Astrocyte (in vitro differentiated cells and primary cell): ENCODE results near the gene DNAAF5. TPM values are rescaled to one million over a fixed set of nuclear protein-coding genes. Genes with fewer than 3 reads are reported as not detected.

ENCODE experiments used
- DNase-seq: peaks from one replicate; pipeline ENCODE4 v3.0.0-alpha.2; 2010; ENCODE audit warnings: low read depth
- FAIRE-seq: peaks from 2 replicates; lab custom pipeline; 2011; peaks lifted over from hg19 to GRCh38; lab: Jason Lieb, UNC
- H2AFZ ChIP-seq: 2 replicates; pipeline ENCODE4 v1.6.0; 2012; ENCODE audit warnings: low read depth, low read length, inconsistent platforms
- H3K27ac ChIP-seq: 2 replicates; pipeline ENCODE4 v1.5.1; 2011; ENCODE audit warnings: low read depth, low read length, inconsistent platforms
- H3K27me3 ChIP-seq: 2 replicates; pipeline ENCODE4 v1.6.0; 2011; ENCODE audit warnings: low read length, inconsistent platforms; ENCODE audit not compliant: insufficient read depth
- H3K36me3 ChIP-seq: 2 replicates; pipeline ENCODE4 v1.5.1; 2011; ENCODE audit warnings: low read length, inconsistent platforms; ENCODE audit not compliant: insufficient read depth
- H3K4me1 ChIP-seq: 2 replicates; pipeline ENCODE4 v1.5.1; 2011; ENCODE audit warnings: low read length, inconsistent platforms; ENCODE audit not compliant: insufficient read depth
- H3K4me2 ChIP-seq: 2 replicates; pipeline ENCODE4 v1.6.0; 2012; ENCODE audit warnings: low read length, inconsistent platforms
- H3K4me3 ChIP-seq: 2 replicates; pipeline ENCODE4 v1.5.1; 2011; ENCODE audit warnings: low read depth, mild to moderate bottlenecking, low read length, inconsistent platforms; ENCODE audit not compliant: insufficient read depth
- H3K79me2 ChIP-seq: 2 replicates; pipeline ENCODE4 v1.6.0; 2012; ENCODE audit warnings: mild to moderate bottlenecking, low read length, inconsistent platforms; ENCODE audit not compliant: insufficient read depth
- H3K9ac ChIP-seq: 2 replicates; pipeline ENCODE4 v1.6.0; 2012; ENCODE audit warnings: mild to moderate bottlenecking, low read length, inconsistent platforms
- H3K9me3 ChIP-seq: 2 replicates; pipeline ENCODE4 v1.5.1; 2012; ENCODE audit warnings: low read depth, mild to moderate bottlenecking, low read length, inconsistent platforms; ENCODE audit not compliant: insufficient read depth
- H4K20me1 ChIP-seq: 2 replicates; pipeline ENCODE4 v1.6.0; 2012; ENCODE audit warnings: low read length, inconsistent platforms; ENCODE audit not compliant: insufficient read depth
- H3K27ac Mint-ChIP-seq: one replicate; pipeline ENCODE4 v1.8.0; 2021; ENCODE audit warnings: mild to moderate bottlenecking, mixed read lengths; ENCODE audit not compliant: unreplicated experiment
- H3K27me3 Mint-ChIP-seq: one replicate; pipeline ENCODE4 v1.8.0; 2021; ENCODE audit warnings: low read depth, mixed read lengths; ENCODE audit not compliant: unreplicated experiment
- H3K36me3 Mint-ChIP-seq: one replicate; pipeline ENCODE4 v1.8.0; 2021; ENCODE audit warnings: low read depth, mixed read lengths; ENCODE audit not compliant: unreplicated experiment
- H3K4me1 Mint-ChIP-seq: one replicate; pipeline ENCODE4 v1.8.0; 2021; ENCODE audit warnings: low read depth, mixed read lengths; ENCODE audit not compliant: unreplicated experiment
- H3K4me3 Mint-ChIP-seq: one replicate; pipeline ENCODE4 v1.8.0; 2021; ENCODE audit warnings: mild to moderate bottlenecking, moderate library complexity, mixed read lengths; ENCODE audit not compliant: unreplicated experiment
- H3K9me3 Mint-ChIP-seq: one replicate; pipeline ENCODE4 v1.8.0; 2021; ENCODE audit warnings: mild to moderate bottlenecking, mixed read lengths; ENCODE audit not compliant: unreplicated experiment
- EZH2 ChIP-seq: IDR thresholded peaks from 2 replicates; pipeline ENCODE4 v1.6.1; 2012; ENCODE audit warnings: mild to moderate bottlenecking, low read length, inconsistent platforms; ENCODE audit not compliant: insufficient read depth
- total RNA-seq: library from RNA; stranded (reverse); gene quantifications from 2 replicates; pipeline ENCODE4 v1.2.1, GENCODE V29; 2021
- TF ChIP-seq, protein P1 (sequence below): IDR thresholded peaks from 2 replicates; pipeline ENCODE4 v1.5.1; 2011; ENCODE audit warnings: low read depth, mild to moderate bottlenecking, inconsistent platforms, low read length, moderate library complexity; ENCODE audit not compliant: insufficient read depth

Gene DNAAF5
- total RNA-seq, 1 donor from 2014 or later: 24.5 TPM

DNA sequence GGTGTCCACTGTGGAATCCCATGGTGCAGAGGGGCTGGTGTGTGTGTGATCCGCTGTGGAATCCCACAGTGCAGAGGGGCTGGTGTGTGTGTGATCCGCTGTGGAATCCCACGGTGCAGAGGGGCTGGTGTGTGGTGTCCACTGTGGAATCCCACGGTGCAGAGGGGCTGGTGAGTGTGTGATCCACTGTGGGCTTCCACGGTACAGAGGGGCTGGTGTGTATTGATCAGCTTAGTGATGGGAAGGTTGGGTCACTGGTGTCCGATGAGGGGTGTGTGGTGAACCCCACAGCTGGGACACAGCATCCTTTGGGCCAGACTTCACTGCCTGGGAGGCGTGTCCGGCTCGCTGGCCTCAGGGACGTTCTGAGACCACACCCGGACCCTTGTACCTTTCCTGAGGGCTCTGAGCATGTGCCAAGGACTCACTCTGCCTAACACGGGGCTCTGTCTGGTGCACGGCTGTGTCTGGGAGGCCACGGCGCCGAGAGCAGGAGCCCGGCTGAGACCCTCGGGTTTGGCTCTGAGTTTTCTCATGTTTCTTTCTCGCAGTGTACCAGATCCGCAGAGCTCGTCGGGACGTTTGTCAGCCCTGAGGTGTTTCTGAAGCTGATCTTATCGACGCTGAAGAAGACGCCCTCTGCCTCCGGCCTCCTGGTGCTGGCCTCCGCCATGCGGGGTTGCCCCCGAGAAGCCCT lies 29.9 kb downstream of the DNAAF5 start:
- H3K9me3 ChIP-seq: no peaks in the 10 kb centered on the region
- TF ChIP-seq, protein P1, sequence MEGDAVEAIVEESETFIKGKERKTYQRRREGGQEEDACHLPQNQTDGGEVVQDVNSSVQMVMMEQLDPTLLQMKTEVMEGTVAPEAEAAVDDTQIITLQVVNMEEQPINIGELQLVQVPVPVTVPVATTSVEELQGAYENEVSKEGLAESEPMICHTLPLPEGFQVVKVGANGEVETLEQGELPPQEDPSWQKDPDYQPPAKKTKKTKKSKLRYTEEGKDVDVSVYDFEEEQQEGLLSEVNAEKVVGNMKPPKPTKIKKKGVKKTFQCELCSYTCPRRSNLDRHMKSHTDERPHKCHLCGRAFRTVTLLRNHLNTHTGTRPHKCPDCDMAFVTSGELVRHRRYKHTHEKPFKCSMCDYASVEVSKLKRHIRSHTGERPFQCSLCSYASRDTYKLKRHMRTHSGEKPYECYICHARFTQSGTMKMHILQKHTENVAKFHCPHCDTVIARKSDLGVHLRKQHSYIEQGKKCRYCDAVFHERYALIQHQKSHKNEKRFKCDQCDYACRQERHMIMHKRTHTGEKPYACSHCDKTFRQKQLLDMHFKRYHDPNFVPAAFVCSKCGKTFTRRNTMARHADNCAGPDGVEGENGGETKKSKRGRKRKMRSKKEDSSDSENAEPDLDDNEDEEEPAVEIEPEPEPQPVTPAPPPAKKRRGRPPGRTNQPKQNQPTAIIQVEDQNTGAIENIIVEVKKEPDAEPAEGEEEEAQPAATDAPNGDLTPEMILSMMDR: no peak
- no peak for TF ChIP-seq EZH2
- Mint-ChIP-seq H3K27me3 (no peaks in the 10 kb centered on the region), H3K4me3 (no peak overlapping the region), H3K27ac (no peak overlapping the region), H3K36me3 (peaks cover 34% of the 10 kb centered on the region), H3K4me1 (no peaks in the 10 kb centered on the region), H3K9me3 (no peaks in the 10 kb centered on the region)
- no peaks in the 10 kb centered on the region for H4K20me1 ChIP-seq
- no peak overlapping the region for H3K27ac ChIP-seq
- H2AFZ ChIP-seq: no peak overlapping the region
- H3K4me3 ChIP-seq: no peak overlapping the region
- no peak overlapping the region for H3K4me2 ChIP-seq
- no peak for FAIRE-seq
- DNase-seq: no peak
- H3K36me3 ChIP-seq: peaks cover 15% of the 10 kb centered on the region
- no peaks in the 10 kb centered on the region for H3K4me1 ChIP-seq
- H3K9ac ChIP-seq: no peak overlapping the region
- no peaks in the 10 kb centered on the region for H3K79me2 ChIP-seq
- H3K27me3 ChIP-seq: no peaks in the 10 kb centered on the region

DNA sequence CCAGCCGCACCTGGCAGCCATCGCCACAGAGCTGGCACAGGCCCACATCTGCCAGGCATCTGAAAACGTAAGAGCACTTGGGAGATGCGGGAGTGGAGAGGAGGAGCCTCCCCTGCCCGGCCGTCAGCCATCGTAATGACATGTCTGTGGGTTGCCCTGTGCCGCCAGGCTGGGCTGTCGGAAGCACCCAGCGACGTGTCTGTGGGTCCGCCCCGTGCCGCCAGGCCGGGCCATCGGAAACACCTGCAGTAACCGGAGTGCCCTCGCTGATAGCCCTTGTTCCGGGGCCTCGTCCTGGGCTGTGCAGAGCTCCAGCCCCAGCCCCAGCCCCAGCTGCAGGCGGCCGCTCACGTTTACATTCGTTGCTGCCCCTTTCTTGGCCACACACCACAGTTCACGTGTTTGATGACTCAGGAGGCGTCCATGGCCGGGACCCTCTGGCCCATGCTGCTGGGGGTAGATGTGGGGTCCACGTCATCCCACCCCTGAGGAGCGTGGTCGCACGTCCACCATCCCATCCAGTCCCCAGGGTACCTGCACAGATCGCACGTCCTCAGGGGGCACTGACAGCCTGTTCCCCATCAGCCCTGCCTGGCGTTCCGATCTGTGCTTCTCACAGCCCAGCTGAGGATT lies 30.5 kb downstream of the DNAAF5 start:
- Mint-ChIP-seq H3K27ac (no peak overlapping the region), H3K36me3 (peaks cover 33% of the 10 kb centered on the region), H3K4me1 (no peaks in the 10 kb centered on the region), H3K27me3 (no peaks in the 10 kb centered on the region), H3K9me3 (no peaks in the 10 kb centered on the region), H3K4me3 (no peak overlapping the region)
- Histone ChIP-seq H3K9ac (no peak overlapping the region), H2AFZ (no peak overlapping the region), H3K36me3 (peaks cover 15% of the 10 kb centered on the region), H3K27ac (no peak overlapping the region), H3K9me3 (no peaks in the 10 kb centered on the region), H3K4me2 (no peak overlapping the region), H3K79me2 (no peaks in the 10 kb centered on the region), H3K27me3 (no peaks in the 10 kb centered on the region), H4K20me1 (no peaks in the 10 kb centered on the region), H3K4me3 (no peak overlapping the region), H3K4me1 (no peaks in the 10 kb centered on the region)
- no peak for TF ChIP-seq EZH2
- TF ChIP-seq, protein P1: no peak
- no peak for FAIRE-seq
- DNase-seq: no peak

DNA sequence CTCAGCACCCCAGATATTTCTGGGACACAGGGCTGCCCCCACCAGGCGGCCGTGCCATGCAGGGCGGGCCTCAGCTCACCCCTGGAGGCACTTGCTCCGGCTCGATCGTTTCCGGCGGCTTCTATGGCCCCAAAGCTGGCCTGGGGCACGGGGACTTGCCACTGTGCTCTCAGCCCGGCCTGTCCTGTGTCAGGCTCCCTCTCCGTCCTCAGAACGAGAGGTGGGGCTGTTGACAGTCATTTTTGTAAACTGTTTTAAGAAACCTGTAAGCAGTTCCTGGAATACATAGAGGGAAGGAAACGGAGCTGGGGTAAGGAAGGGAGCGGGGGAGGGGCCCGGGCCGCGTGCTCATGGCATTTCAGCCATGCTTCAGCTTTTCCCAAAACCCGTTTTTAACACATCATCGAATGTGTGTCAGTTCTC lies 31.3 kb downstream of the DNAAF5 start:
- no peaks in the 10 kb centered on the region for H3K79me2 ChIP-seq
- no peak overlapping the region for H3K27ac ChIP-seq
- H3K9me3 Mint-ChIP-seq: no peaks in the 10 kb centered on the region
- no peak overlapping the region for H3K4me3 ChIP-seq
- H3K9me3 ChIP-seq: no peaks in the 10 kb centered on the region
- H3K4me2 ChIP-seq: no peak overlapping the region
- no peak overlapping the region for H3K27ac Mint-ChIP-seq
- H3K9ac ChIP-seq: no peak overlapping the region
- no peak overlapping the region for H2AFZ ChIP-seq
- no peak for TF ChIP-seq EZH2
- TF ChIP-seq, protein P1: no peak
- H3K4me3 Mint-ChIP-seq: no peak overlapping the region
- H3K4me1 ChIP-seq: no peaks in the 10 kb centered on the region
- H4K20me1 ChIP-seq: no peaks in the 10 kb centered on the region
- H3K4me1 Mint-ChIP-seq: no peaks in the 10 kb centered on the region
- FAIRE-seq (no peak), DNase-seq (no peak)
- H3K27me3 Mint-ChIP-seq: no peaks in the 10 kb centered on the region
- H3K36me3 Mint-ChIP-seq: peaks cover 30% of the 10 kb centered on the region
- H3K36me3 ChIP-seq: peaks cover 15% of the 10 kb centered on the region
- H3K27me3 ChIP-seq: no peaks in the 10 kb centered on the region
